Panc1 (cell line): Measurements from ENCODE around the gene CLCN2.

Source experiments
- POLR2AphosphoS5 ChIP-seq: IDR thresholded peaks from 2 replicates; pipeline ENCODE4 v1.6.1; 2012; ENCODE audit warnings: mild to moderate bottlenecking, low read depth, low read length, moderate library complexity
- REST ChIP-seq, 2 experiments: IDR thresholded peaks; 2 replicates each; pipeline ENCODE4 v1.6.1; 2011 to 2012; ENCODE audit warnings: low read depth in 2 of 2, control low read depth in 1 of 2, low read length in 1 of 2, mild to moderate bottlenecking in 1 of 2, moderate library complexity in 1 of 2; ENCODE audit not compliant: insufficient read depth in 1 of 2
- SIN3A ChIP-seq: IDR thresholded peaks from 2 replicates; pipeline ENCODE4 v1.6.1; 2012; ENCODE audit warnings: low read depth, mild to moderate bottlenecking, low read length, moderate library complexity, borderline replicate concordance; ENCODE audit not compliant: insufficient read depth
- TF ChIP-seq, protein P1 (sequence below): fragments of 450-650 bp; IDR thresholded peaks from 2 replicates; pipeline ENCODE4 v1.5.1; 2017; ENCODE audit warnings: mild to moderate bottlenecking

- TF ChIP-seq POLR2AphosphoS5 (no peak), REST (IDR thresholded peaks at IDR 0.05; ENCODE audit: insufficient read depth in 1 of 2, low read depth in 2 of 2, low read length in 1 of 2) (no peak), SIN3A (0 out of 2 replicates have a peak, but pooled peaks have one; percentile 35)
- TF ChIP-seq, protein P1, sequence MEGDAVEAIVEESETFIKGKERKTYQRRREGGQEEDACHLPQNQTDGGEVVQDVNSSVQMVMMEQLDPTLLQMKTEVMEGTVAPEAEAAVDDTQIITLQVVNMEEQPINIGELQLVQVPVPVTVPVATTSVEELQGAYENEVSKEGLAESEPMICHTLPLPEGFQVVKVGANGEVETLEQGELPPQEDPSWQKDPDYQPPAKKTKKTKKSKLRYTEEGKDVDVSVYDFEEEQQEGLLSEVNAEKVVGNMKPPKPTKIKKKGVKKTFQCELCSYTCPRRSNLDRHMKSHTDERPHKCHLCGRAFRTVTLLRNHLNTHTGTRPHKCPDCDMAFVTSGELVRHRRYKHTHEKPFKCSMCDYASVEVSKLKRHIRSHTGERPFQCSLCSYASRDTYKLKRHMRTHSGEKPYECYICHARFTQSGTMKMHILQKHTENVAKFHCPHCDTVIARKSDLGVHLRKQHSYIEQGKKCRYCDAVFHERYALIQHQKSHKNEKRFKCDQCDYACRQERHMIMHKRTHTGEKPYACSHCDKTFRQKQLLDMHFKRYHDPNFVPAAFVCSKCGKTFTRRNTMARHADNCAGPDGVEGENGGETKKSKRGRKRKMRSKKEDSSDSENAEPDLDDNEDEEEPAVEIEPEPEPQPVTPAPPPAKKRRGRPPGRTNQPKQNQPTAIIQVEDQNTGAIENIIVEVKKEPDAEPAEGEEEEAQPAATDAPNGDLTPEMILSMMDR: no peak
Observed at GRCh38 chr3:184336547-184337398, 24.6 kb downstream of the CLCN2 start.
